ENCODE data around the gene PIBF1.

DNA sequence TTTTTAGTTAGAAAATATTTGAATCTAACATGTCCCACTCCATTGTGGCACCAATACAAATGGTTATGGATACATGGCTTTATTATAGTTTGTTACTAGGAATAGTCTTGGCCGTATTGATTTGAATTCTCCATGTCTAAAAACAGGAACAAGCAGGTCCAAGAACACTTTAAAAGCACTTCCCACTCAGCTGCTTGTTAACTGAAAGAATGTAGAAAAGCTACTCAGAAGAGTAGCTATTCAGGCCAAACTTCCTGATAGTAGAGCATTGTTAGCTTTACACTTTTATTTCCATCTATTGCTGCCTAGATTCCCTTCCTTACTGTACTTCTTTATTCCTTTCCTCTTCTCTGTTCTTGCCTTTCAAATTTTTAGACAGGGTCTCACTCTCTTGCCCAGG, 6.9 kb downstream of the PIBF1 start:
- TF ChIP-seq POLR2A (IDR thresholded peaks at IDR 0.05) = no peak
- TF ChIP-seq, protein P1, sequence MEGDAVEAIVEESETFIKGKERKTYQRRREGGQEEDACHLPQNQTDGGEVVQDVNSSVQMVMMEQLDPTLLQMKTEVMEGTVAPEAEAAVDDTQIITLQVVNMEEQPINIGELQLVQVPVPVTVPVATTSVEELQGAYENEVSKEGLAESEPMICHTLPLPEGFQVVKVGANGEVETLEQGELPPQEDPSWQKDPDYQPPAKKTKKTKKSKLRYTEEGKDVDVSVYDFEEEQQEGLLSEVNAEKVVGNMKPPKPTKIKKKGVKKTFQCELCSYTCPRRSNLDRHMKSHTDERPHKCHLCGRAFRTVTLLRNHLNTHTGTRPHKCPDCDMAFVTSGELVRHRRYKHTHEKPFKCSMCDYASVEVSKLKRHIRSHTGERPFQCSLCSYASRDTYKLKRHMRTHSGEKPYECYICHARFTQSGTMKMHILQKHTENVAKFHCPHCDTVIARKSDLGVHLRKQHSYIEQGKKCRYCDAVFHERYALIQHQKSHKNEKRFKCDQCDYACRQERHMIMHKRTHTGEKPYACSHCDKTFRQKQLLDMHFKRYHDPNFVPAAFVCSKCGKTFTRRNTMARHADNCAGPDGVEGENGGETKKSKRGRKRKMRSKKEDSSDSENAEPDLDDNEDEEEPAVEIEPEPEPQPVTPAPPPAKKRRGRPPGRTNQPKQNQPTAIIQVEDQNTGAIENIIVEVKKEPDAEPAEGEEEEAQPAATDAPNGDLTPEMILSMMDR (IDR thresholded peaks at IDR 0.05) = no peak
